Inflammatory macrophage treated with lipopolysaccharide for 1 hour (primary cell): ENCODE data around the gene CA5B.
A peak's percentile ranks its signal among the peaks of the same experiment; 100 is the strongest.
"Not testable (repeated sequence)": the region's sequence is repeated elsewhere in the genome, so short reads cannot be mapped to it uniquely, and the experiment has no call there.

Experiments used
- DNase-seq, 2 donors: peaks; one replicate each; pipeline ENCODE4 v3.0.0-alpha.2; 2020 to 2022

CA5B gene

DNA sequence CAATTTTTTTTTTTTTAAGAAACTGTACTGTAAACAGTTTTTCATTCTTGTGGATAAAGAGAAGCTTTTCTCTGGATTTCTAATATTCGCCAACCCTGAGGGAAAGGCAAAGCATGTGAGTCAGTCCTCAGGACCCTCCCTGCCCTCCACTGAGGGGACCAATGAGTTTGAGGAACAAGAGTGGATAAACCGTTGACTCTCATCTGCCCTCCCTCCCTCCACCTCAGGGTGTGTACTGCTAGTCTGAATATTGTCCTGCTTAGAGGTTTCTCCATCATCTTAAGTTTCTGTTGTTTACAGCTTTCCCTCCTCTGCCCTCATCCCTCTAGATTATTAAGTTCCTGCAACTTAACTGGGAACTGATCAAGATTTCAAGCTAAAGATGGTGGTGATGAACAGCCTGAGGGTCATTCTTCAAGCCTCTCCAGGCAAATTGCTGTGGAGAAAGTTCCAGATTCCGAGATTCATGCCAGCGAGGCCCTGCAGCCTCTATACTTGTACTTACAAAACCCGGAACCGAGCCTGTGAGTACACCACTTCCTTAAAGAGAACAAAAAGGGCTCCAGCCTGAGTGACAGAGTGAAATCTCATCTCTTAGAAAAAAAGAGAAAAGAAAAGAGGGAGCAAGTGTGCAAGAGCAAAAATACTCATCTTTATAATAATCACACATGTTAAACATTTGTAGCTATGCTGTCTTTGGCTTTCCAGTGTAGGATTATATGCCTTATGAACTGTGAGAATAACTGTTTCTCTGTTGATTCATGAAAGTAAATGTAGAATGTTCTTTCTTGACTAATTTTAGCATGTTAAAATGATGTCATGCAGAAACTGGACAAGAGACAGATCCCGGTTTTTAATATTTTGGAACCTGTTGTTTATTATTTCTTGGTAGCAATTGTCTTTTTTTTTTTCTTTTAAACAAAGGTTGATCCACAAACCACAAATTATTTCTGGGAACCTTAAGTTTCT is 11.9 kb downstream of the CA5B start:
- peak; percentile 43 to 45 for DNase-seq

DNA sequence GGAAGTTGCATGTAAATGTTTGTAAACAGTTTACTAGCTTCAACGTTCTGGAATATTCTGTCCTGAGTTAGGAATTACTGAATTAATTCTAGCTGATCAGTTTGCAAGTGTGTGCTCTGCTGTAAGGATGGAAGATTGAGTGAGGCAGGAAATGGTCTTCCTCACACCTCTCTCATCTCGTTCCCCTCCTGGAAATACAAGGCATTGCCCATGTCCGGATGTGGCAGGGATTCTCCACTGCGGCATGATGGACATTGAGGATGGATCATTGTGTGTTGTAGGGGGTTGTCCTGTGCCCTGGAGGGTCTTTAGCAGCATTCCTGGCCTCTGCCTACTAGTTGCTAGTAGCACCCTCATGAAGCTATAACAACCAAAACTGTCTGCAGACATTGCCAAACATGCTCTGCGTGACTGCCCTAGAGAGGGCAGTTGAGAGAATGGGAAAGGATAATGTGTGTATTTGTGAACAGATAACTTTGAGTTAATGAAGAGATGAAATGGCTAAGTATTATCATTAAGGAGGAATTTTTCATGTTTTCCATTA is 12.6 kb downstream of the CA5B start:
- DNase-seq = no peak

DNA sequence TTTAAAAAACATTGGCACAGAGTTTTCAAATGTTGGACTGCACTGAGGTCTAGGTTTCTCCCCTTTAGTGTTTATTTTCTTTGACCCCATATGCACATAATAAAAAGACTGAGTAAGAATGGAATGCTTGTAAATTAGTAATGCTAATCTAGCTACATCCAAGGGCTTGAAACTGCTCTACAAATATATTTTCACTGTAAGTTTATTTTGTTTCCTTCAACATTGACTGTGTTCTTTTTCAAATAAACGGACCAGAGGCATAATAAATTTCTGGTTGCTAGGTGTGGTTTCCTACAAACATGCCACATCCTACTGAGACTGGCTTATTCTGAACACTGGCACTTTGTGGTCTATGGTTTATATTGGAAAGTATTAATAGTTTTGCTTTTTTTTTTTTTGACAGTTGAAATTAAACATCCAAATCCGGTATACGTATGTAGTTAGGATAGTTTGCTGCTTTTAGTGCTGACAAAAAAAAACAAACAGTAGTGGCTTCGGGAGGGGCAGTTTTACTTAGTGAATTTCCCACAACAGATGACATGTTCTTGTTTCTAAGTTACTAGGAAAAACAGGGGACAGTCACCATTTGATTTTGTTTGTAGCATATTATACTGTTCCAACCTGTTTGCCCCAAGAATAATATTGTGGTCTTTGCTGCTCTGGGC is 13.2 kb downstream of the CA5B start:
- no peak for DNase-seq

DNA sequence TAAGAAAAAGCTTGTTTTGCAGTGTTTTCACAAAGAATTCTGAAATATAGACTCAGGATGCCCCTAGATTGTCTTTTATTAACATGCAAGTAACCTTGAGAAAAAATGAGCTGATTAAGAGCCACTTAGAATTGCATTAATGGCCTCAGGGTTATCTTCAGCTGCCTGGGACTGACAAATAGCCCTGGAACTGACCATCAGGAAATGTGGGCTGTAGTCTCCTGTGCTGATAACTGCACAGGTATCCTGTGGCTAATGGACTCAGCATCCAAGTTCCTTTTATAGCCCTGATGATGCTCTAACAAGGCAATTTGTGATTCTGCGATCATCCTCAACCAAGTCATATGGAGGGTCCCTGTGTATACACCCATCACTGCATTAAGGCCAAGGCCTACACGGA is 17.0 kb downstream of the CA5B start:
- DNase-seq = no peak

DNA sequence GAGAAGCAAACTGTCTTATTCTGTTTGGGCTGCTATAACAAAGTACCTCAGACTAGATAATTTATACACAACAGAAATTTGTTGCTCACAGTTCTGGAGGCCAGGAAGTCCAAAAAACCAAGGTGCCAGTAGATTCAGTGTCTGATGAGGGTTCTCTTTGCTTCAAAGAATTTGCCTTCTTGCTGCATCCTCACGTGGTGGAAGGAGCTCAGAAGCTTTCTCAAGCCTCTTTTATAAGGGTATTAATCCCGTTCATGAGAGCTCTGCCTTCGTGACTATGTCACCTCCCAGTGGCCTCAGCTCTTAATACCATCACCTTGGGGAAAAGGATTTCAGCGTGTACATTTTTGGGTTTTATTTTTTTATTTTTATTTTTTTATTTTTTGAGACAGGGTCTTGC is 20.1 kb downstream of the CA5B start:
- DNase-seq = no peak

DNA sequence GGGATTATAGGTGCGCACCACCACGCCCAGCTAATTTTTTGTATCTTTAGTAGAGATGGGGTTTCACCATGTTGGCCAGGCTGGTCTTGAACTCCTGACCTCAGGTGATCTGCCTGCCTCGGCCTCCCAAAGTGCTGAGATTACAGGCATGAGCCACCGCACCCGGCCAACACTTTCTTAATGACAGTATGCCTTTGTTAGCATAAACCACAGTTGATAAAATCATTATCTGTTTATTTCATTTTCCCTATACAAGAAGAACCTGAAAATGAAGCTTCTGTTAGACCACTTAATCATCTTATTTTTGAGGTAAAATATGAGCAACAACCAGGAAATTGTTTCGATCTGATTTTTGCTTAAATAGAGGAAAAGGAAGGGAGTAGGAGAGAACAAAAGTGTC is 21.8 kb downstream of the CA5B start:
- DNase-seq = not testable (repeated sequence)

DNA sequence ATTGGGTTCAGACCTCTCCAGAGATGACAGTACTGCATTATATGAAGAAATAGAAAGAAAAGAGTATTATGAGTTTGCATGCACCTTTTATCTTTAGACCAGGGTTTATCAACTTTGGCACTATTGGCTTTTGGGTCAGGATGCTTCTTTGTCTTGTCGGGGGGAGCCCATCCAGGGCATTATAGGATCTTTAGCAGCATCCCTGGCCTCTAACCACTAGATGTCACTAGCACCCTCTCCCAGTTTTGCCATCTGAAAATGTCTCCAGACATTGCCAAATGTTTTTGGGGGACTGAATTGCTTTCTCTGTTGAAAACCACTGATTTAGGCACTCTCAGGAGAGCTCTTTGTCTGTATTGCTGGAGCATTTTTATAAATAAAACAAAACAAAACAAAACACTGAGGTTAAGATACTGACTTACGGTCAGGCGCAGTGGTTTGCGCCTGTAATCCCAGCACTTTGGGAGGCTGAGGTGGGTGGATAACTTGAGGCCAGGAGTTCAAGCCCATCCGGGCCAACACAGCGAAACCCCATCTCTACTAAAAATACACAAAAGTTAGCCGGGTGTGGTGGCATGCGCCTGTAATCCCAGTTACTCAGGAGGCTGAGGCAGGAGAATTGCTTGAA is 23.6 kb downstream of the CA5B start:
- peak in 1 of 2 donors; percentile 51 for DNase-seq

DNA sequence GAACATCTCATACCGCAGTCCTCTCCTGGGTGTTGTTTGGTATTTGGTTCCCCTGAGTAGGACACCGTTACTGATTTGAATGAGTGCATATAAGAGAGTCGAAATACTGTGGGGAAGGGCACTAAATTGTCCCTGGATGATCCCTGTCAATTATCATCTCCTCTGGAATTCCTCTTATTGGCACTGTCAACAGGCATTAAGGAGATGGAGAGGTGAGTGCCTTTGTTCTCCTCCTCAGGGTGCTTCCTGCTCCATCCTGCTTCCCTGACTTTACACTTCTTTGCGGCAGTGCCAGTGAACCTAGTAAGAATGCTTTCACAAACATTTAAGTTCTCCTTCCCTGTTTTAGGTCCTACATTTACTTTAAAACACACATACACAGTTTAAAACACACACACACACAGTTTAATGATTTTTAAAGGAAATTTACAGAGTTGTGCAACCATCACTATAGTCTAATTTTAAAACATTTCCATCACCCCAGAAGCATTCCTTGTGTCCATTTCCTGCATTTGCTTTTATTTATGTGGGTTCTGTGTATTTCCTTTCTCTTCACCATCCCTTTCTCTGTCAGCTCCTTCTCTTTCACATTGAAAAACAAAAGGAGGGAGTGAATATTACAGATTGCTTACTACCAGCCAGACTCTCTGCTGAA is 31.4 kb downstream of the CA5B start:
- DNase-seq = no peak

DNA sequence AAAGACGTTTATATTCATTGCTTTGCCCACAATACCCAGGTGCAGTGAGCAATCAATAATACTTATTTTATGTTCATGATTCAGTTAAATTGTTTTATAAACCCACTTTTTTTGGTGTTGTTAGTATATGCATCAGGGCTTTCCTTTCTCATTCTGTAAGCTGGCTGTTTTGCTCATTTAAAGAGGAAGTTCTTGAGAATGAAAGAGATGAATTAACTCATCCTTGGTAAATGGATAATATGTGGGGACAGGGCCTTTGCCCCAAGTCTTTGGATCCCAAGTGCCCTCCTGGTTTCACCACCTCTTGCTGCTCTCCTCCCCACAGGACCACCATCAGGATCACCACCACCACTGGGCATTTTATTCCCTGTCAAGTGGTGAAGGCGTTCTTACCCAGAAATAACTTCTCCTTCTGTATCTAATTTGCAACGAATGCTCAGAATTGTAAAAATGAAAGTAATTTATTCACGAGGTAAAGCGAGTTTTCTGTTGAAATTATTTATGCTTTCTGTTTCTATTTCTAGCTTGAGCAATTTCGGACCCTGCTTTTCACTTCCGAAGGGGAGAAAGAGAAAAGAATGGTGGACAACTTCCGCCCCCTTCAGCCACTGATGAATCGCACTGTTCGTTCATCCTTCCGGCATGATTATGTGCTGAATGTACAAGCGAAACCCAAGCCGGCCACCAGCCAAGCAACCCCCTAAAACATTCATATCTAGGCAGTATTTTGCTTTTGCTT is 44.1 kb downstream of the CA5B start:
- peak; percentile 44 to 49 for DNase-seq

DNA sequence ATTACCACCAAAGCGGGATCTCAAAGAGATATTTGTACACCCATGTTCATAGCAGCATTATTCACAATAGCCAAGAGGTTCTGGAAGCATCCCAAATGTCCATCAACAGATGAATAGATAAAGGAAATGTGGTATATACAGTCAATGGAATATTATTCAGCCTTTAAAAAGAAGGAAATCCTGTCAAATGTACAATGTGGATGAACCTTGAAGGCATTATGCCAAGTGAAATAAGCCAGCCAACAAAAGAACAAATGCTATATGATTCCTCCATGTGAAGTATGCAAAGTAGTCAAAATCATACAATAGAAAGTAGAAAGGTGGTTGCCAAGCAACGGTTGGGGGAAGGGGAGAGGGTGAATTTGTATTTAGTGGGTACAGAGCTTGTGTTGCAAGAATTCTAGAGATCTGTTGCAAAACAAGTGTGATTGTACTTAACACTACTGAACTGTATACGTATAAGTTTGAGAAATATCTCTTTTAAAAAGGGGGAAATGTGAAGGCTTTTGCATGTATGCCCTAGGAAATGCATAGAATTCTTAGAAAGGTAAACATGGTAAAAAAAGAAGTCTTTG is 47.2 kb downstream of the CA5B start:
- DNase-seq = no peak

DNA sequence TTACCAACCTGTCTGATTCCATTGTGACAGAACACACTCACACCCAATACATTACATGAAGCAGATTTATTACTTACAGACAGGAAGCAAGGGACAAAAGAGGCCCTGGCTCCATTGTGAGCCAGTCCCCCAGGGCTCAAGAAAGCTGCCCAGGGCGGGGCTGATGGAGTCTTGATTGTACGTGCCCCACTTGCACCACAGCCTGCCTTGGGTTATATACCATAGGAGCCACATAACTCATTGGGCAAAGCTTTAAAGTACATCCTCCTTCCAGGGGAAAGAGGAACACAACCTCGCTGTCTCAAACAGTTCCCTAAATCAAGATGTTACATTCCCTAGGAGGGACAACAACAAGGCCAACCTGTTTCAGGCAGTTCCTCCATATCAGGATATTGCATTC is 48.8 kb downstream of the CA5B start:
- DNase-seq = peak; percentile 25 to 31

DNA sequence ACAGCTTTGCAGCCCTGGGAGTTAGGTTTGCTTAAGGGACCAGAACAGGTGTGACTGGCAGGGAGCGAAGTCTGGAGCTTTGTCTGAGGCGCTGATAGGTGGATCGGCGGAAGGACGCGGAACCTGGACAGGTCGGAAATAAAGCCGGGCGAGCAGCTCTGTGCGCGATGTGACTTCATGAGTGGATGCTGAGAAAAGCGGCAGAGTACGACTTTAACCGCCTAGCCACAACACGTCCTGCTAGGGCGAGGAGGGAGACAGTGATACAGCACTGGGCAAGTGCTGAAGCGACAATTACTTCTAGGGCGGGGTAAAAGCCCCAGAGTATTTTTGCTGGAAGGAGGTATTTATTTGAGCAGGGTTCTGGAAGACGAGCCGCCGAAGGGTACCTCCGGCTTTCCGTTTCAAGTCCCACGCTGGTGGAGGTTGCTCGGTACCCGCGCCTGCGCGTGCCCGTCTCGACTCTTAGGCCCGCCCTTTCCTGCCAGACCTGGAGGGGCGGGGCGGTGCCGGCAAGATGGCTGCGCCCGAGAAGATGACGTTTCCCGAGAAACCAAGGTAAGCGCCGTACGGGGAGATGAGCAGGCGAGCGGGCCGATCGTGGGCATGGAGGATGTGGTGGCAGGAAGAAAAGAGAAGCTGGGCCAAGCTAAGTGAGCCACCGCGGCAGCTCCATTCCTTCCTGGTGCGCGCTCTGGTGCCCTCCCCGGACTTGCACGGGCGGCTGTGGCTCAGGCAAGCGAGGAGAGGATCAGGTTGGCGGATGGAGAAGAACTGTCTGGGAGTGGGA is 52.1 kb downstream of the CA5B start, which contains the start of gene ZRSR2:
Gene ZRSR2 (plus strand): TSS at position 506 of the 790 bp plus-strand sequence. CDS start 12 bp downstream, at position 518.
- DNase-seq = peak; percentile 56 to 62

DNA sequence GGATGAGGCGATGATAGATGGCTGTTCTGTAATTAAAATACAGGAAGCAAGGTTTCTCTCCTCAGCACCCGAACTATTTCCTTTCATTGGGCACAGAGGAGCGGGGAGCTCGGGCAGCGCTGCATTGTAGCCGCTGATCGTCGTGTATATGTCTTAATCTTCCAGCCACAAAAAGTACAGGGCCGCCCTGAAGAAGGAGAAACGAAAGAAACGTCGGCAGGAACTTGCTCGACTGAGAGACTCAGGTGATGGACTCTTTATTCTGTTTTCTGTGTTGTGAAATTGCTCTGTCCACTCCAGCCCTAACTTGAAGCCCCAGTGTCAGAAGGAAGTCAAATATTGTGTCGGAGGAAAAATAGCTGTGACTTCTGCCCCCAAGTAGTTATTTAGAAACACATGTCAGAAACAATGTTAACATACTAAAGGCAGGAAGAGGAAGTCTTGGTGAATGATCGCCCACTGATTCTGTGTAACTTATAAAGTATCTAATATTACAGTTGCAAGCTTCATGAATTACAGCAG is 52.8 kb downstream of the CA5B start:
- DNase-seq = peak; percentile 33 to 51

DNA sequence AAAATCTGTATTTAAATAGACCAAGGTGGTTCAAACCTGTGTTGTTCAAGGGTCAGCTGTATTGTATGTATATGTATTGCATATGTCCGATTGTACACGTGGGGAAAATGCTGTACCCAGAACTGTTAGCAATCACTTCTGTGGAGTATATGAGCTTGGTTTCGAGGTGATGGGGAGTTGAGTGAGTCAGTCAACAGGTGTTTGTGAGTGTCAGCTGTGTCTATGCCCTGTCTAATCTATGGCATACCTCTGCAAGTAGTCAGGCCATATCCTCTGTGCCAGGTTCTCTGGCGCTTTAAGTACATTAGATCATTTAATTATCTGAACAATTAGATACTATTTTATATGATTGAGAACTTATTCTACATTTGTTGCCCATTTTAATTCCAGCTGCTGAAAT is 59.6 kb downstream of the CA5B start:
- DNase-seq = no peak

DNA sequence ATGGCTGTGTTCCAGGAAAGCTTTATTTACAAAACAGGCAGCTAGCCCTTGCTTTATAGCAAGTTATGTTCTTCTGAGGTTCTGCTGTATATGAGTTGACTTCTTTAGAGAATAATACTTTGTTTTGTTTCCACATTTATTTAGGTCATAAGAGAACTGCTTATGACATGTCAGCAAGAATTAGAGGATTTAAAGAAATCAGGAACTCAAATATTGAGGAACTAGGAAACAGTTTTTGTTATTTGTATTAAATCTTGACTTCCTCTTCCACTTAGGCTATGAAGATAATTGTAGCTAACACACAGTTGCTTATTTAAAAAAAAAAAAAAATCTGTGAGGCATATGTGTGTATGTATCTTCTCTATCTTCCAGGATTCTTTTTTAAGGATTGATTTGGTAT is 66.5 kb downstream of the CA5B start:
- peak; percentile 45 to 67 for DNase-seq

DNA sequence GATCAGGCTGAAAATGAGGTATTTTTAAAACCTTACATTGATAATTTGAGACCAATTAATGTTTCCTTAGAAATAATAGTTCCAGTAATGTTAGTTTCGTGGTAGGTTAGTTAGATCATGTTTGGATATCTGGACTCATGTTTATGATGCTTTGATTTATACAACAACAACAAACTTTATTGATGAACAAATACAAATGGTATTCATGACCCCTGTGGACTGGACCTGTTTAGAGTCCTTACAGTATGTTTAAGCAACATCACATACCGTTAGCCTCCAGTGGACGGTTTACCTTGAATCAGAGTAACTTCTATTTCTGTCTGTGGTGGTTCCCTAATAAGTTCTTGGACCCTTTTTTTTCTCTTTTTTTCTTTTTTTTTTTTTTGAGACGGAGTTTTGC is 70.2 kb downstream of the CA5B start:
- no peak for DNase-seq

DNA sequence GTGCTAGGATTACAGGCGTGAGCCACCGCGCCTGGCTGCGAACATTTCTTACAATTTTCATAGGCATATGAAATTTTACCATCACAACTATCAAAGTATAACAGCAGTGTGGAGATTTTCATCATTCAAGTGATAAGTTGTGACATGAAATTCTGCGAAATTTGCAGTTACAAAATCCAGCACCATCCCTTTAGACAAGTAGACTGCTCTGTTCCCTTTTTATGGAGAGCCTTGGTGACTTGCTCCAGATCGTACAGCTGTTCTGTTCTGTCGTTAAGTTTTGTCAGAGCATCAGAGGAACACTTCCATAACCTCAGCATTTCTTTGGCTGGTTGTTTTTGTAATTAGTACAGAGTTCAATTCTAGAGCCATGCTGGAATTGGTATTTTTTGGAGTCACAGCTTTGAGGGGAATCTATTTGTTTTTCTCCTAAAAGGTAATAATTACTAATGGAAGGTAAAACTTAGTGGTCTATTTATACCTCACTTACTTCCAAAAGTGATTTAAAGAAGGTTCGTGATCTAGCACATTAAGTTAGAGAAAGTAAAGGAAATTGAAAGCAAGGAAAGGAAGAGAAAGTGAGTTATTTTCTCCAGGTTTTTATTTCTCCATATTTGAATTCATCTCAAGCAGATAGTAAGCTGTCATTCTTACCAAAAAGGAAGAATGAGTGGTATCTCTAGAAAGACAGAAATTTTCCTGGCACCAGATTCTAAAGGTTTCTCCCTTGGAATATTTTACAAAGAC is 74.3 kb downstream of the CA5B start:
- peak; percentile 68 to 77 for DNase-seq

DNA sequence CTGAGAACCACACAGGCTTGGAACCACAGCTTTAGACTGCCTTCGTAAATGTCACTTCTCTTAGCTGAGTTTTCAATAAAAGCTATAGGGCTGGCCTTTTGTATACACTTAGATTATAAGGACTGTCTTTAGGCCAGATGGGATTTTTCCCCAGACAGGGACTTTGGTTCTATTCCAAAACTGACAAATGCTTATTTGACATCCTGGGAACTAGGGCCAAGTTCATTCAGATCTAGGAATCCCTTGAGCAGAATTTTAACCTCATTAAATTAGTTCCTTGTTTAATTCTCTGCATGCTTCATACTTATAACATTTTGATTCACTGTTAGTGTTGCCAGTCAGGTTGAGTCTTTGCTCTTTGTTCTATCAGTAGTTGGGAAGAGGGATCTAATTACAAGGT is 75.3 kb downstream of the CA5B start:
- DNase-seq = no peak

DNA sequence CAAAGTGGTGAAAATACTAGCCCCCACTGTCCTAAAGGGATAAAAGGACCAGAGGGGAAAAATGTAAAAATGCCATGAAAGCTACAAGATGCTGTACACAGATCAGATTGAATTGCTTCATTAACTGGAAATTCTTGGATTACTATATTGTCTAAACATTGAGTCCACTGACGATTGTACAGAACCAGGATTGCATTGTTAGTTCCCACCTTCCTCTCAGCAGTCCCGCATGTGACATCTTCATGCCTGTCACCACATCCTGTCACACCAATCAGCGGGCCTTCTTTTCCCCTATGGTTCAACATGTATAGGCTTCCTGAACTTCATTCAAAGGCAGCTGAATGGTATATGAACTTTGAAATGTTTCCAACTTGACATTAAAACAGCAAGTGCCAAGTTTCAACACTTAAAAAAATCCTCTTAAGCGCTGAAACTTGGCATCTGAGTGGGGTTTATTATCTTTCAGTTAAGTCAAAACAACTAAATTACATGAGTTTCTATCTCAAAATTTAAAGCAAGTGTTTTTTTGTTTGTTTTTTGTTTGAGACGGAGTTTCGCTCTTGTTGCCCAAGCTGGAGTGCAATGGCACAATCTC is 76.8 kb downstream of the CA5B start:
- DNase-seq = peak; percentile 79 to 84
